ENCODE results near the gene AURKA. TPM values are rescaled to one million over a fixed set of nuclear protein-coding genes. Genes with fewer than 3 reads are reported as not detected.
"Not testable (repeated sequence)": the region's sequence is repeated elsewhere in the genome, so short reads cannot be mapped to it uniquely, and the experiment has no call there.

AURKA gene
- total RNA-seq, 1 experiment from 2014 or later: 100 TPM

GRCh38 chr20:56336709-56337108 lies 55.3 kb downstream of the AURKA start:
- in situ Hi-C loops (cut with HindIII; ENCODE audit: low sequenced_read_pairs); DNase-seq (ENCODE audit: low spot score): not testable (repeated sequence)

- in situ Hi-C loops (cut with HindIII; ENCODE audit: low sequenced_read_pairs): no loop called here
- no peak for DNase-seq (ENCODE audit: low spot score)
Measured at GRCh38 chr20:56328861-56329260, 63.2 kb downstream of the AURKA start.

GRCh38 chr20:56324806-56325205 lies 67.2 kb downstream of the AURKA start:
- in situ Hi-C loops (cut with HindIII; ENCODE audit: low sequenced_read_pairs): no loop called here
- DNase-seq (ENCODE audit: low spot score): no peak

GRCh38 chr20:56323656-56324055 lies 68.4 kb downstream of the AURKA start:
- in situ Hi-C loops (cut with HindIII; ENCODE audit: low sequenced_read_pairs): no loop called here

GRCh38 chr20:56323206-56323605 lies 68.8 kb downstream of the AURKA start:
- in situ Hi-C loops (cut with HindIII; ENCODE audit: low sequenced_read_pairs): no loop called here

More at GRCh38 chr20:56323656-56324055, 68.4 kb downstream of the AURKA start:
- DNase-seq (ENCODE audit: low spot score): no peak

GRCh38 chr20:56322681-56323080 lies 69.3 kb downstream of the AURKA start:
- in situ Hi-C loops (cut with HindIII; ENCODE audit: low sequenced_read_pairs): no loop called here
- no peak for DNase-seq (ENCODE audit: low spot score)

More at GRCh38 chr20:56323206-56323605, 68.8 kb downstream of the AURKA start:
- DNase-seq (ENCODE audit: low spot score): no peak

Other genes starting within 250 kb of the AURKA start
- not detected in 2 replicates for gene MC3R, start 143.5 kb downstream of the AURKA start, total RNA-seq (2014; rRNA removed; shearing (Covaris generic))
- gene FAM210B, start 33.2 kb downstream of the AURKA start, total RNA-seq (2014; rRNA removed; shearing (Covaris generic)): 18.3 and 20.4 TPM in 2 replicates
- 54.6 and 76.4 TPM in 2 replicates for gene CSTF1, start 430 bp upstream of the AURKA start, total RNA-seq (2014; rRNA removed; shearing (Covaris generic))
- gene CASS4, start 20.0 kb upstream of the AURKA start, total RNA-seq (2014; rRNA removed; shearing (Covaris generic)): 0.51 TPM in 1 of 2 replicates, not detected in the other
- gene RTF2, start 76.4 kb upstream of the AURKA start, total RNA-seq (2014; rRNA removed; shearing (Covaris generic)): 69.3 and 82.8 TPM in 2 replicates
- gene FAM209A, start 132.5 kb upstream of the AURKA start, total RNA-seq (2014; rRNA removed; shearing (Covaris generic)): not detected in 2 replicates
- not detected in 2 replicates for gene FAM209B, start 141.0 kb upstream of the AURKA start, total RNA-seq (2014; rRNA removed; shearing (Covaris generic))
- gene TFAP2C, start 237.1 kb upstream of the AURKA start, total RNA-seq (2014; rRNA removed; shearing (Covaris generic)): 0.12 and 0.27 TPM in 2 replicates

Measured in G401 (cell line).